GM18858 (cell line): Measurements from ENCODE around the gene RFTN1.
"Not testable (repeated sequence)": the region's sequence is repeated elsewhere in the genome, so short reads cannot be mapped to it uniquely, and the experiment has no call there.

Experiments
- ATAC-seq: cut with Tn5 transposase; IDR thresholded peaks from one replicate; pipeline ENCODE4 v1.9.1; 2021; ENCODE audit not compliant: unreplicated experiment

The RFTN1 gene

DNA sequence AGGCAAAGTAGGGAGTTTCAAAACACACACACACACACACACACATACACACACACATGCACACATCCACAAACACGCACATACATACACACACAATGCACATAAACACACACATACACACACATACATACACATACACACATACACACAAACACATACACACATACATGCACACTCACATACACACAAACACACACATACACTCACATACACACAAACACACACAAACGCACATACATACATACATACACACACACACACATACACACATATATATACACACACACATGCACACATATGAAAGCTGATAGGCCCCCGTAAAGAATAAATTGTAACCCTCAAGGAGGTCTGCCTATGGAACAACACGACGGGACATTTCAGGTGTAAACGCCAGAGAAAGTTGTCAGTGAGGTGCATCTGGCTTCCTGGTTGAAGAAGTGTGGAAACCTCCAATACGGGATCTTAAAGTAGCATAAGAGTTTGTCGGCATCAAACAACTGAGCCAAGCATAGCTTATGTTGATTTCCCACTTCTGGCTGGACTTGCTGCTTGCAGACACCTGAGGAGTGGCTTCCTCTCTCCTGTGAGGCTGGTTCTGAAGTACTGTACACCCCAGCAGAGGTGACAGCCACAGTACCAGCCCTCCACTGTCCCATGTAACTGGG is 5.8 kb downstream of the RFTN1 start:
- no peak for ATAC-seq

DNA sequence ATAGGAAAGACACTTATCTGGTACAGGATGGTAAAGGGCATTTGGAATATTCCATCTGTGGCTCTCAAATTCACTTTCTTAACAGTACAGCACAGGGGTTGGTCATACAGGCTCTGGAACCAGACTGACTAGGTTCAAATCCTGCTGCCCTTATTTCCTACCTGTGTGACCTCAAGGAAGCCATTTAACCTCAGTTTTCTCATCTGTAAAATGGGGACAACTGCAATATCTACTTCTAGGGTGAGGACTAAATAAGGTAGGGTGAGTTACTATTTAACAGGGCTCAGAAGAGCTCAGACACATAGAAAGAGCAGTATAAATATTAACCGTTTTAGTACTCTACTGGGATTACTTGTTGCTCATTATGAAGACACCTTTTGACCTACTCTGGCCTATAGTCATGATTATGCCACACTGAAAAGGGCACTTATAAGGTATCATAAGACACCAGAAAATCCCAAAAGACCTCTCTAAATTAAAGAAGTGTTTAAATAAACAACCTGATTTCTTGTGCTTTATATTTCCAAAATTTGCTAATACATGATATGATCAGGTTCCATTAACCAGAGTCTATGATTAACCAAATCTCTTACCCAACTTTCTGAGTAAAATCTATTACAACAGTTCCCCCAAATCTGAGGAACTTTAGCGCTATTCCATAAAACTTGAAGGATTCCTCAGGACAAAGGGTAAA is 6.5 kb downstream of the RFTN1 start:
- ATAC-seq, result no peak

DNA sequence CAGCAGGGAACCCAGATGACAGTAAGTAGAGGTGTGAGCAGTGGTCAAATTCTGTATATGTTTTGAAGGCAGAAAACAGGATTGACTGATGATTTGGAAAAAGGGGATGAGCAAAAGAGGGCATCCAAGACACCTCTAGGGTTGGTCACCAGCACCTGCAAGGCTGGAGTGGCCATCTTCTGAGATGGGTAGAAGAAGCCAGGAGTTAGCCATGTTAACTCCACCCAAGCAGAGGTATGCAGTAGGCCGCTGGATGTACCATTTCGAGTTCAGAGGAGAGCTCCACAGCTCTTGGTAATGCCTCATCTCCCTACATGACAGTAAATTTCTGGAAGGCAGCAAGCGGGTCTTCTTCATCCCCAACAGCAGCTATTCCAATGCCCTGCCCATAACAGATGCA is 7.0 kb downstream of the RFTN1 start:
- ATAC-seq, result no peak

DNA sequence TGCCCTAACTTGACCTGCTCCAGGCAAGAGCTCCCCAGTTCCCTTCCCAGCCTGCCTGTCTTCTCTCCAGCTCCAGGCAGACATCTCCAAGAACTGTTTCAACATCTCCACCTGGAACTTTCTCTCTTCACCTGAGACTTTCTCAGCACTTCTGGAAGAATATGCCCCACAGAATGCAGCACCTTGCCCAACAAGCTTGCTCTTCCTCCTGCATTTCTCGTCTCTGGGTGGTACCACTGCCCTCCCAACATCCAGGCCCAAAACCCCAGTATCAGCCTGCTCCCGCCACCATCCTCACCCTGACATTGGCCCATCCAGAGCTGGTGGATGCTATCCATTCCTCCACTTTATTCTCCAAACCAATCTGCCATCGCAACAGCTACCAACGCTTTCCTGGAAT is 8.8 kb downstream of the RFTN1 start:
- ATAC-seq, result no peak

DNA sequence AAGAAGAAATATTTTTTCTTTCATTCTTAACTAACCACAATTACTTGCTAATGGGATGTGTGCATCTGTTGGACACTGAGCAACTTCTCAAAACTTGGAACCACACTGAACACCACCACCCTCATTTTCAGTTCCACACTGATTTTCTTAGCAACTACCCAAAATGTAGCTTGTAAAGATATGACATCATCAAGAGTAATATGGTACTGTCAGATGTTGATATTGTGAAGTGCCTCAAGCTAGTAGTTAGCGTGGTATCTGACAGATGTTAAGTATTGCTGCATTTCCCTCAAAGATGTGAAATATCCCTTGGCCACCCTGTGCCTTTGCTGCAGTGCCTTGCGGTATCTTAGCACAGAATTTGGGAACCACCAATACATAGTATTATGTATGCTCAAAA is 9.3 kb downstream of the RFTN1 start:
- peak; percentile 84 for ATAC-seq

DNA sequence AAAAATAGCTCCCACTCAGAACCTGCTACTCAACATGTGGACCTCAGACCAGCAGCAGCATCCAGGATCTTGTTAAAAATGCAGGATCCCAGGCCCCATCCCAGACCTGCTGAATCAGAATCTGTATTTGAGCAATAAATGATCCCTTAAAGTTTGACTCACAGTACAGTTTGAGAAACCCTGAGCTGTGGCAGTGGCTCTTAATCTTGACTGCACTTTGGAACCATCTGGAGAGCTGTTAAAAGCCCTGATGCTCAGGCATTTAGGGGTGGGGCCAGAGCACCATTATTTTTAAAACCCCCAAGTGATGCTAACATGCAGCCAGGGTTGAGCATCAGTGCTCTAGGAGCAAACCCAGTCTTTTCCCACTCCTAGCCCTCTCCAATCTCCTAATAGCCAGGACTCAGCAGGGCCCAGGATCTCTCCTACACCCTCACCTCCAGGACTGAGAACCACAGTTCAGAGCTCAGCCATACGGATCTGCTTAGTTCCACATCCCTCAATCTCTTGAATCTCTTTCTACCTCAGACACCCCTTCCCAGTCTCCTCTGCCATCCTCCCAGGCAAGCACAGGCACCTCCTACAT is 10.2 kb downstream of the RFTN1 start:
- ATAC-seq, result no peak

DNA sequence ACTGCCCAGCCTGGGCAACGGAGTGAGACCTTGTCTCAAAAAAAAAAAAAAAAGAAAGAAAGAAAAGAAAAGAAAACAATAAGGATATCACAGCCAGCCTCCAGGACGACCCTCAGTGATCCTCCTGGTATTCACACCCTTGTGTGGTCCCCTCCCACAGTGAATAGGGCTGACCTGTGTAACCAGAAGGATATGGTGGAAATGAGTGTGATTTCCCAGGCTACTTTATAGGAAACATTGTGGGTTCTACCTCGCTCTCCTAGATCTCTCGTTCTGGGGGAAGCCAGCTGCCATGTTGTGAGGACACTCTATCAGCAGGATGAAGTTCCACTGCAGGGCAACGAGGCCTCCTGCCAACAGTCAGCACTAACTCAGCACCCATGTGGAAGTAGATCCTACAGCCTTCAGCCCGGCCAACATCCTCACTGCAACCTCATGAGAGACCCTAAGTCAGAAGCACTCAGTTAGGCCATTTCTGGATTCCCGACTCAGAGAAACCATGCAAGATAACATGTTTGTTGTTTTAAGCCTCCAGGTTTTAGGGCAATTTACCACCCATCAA is 11.1 kb downstream of the RFTN1 start:
- ATAC-seq, result no peak

DNA sequence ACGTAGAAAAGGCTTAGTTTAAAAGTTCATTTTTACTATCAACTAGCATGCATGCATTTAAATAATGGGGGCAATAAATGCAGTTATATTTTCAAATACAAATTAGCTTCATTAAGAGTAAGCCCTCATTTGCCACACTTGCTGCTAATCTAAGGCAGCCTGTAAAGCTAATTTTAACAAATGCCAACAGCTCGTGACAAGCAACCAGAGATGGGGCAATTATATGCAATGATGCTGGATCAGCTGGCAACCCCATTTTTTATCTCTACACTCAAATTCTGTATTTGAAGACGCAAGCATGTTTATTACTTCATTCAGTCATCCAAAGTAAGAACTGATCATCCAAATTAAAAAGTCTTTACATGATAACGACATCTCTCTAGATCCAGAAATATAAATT is 12.1 kb downstream of the RFTN1 start:
- ATAC-seq, result no peak

DNA sequence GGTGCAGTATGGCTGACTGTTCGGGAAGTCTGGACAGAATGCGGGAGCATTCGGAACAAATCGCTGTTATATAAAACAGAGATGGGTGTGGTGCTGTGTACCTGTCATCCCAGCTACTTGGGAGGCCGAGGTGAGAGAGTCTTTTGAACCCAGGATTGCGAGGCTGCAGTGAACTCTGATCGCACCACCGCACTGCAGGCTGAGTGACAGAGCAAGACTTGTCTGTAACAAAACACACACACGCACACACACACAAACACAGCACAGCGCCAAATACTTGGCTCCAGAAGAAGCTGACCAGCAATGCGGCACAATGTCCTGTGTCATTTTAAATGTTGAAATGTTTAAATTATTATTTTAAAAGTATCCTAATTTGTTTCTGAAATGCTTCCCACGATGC is 12.6 kb downstream of the RFTN1 start:
- ATAC-seq, result no peak

DNA sequence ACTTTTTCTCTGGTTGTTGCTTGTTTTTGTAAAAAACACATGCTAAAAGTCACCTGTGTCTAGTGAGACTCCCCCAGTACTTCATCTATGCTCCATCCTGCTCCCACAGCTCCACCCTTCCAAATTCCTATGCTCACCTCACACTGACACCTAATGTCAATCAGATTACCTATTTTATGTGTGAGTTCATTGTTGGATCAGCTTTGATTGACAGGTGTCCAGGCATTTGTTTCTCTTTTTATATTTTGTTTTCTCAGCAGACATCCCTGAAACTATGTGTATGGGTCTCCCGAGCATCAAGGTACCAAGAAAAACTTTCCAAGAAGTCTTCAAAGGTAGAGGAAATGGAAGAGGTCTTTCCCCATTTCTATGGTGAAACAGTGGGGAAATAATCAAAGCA is 13.4 kb downstream of the RFTN1 start:
- ATAC-seq, result no peak

DNA sequence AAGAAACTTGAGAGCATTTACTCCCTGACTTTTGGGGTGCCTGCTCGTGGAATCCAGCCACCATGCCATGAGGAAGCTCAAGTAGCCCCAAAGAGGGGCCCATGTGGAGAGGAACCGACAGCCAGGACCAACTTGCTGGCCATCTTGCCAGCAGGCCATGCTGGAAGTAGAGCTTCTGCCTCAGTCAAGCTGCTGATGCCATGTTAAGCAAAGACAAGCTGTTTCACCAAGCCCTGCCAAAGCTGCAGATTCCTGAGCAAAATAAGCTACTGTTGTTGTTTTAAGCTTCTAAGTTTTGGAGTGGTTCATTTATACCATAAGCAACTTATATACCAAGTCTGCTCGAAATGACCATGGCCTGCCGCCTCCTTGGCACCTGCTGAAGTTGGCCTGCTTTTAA is 14.1 kb downstream of the RFTN1 start:
- ATAC-seq, result no peak

DNA sequence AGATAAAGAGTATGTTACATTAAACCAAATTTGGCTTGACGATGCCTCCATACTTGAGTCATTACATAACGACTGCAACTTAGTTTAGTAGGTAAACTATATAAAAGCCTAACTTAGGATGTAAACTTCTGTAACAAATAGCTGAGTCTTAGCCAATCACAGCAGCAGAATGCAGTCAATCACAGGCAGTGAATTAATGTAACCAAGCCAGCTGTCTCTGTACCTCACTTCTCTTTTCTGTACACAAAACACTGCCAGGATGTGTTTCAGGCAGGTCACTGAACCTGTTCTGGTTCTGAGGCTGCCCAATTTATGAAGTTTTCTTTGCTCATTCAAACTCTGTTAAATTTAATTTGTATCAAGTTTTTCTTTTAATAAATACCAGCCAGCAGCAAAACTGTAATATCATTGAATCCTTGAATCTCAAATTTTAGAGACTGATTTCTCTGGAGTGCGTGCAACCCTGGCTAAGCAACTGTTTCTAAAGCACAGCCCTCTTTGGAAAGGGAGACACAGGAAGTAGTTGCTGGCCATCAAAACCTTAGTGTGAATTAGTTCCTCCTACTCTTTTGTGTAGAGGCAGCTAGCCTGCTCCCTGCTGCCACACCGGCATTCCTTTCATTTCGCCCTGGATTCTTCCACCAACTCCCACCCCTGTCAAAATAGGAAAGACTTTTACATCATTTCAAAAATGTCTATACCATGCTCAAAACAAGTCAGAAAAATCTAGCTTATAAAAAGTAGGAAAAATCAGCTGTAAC is 15.2 kb downstream of the RFTN1 start:
- ATAC-seq, result no peak

DNA sequence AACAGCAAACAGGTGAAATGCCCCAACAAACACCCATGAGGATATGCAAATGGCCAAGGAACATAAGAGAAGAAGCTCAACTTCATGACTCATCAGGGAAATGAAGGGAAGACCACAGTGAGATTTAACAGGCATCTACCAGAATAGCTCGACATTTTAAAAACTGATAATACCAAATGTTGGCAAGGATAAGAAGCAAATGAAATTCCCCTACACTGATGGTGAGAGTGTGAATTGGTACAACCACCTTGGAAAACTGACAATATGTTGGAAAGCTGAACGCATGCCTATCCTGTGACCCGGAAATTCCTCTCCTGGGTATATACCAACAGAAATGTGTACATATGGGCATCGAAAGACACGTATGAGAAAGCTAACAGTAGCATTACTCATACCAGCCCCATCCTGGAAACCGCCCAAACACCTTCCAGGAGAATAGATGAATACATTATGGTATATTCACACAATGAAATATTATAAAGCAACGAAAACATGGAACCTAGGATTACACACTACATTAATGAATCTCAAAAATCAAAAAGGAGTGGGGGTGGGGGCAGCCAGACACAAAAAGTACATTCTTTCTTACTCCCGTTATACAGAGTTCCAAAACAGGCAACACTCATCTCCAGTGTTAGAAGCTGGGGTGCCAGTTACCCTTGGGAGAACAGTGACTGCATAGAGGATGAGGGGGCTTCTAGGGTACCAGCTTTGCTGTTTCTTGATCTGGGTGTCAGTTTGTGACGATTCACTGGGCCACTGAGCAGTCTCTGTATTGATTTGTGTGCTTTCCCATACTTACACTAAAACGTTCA is 16.9 kb downstream of the RFTN1 start:
- ATAC-seq, result peak; percentile 65

DNA sequence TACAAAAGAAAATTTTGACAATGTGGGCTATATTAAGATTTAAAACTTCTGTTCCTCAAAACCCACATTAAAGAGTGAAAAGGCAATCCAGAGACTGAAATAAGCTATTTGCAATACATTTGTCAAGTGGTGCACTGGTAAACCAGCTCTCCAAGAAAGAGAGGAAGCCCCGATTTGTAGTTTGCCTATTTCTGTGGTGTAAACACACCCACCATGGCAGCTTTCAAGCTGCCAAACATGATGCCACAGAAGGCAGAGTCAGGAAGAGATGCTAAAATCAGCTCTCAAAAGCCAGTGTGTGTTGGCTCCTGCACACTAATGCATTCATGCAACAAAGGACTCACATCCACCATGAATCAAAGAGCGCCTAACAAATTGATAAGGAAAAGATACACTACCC is 17.5 kb downstream of the RFTN1 start:
- peak; percentile 26 for ATAC-seq

DNA sequence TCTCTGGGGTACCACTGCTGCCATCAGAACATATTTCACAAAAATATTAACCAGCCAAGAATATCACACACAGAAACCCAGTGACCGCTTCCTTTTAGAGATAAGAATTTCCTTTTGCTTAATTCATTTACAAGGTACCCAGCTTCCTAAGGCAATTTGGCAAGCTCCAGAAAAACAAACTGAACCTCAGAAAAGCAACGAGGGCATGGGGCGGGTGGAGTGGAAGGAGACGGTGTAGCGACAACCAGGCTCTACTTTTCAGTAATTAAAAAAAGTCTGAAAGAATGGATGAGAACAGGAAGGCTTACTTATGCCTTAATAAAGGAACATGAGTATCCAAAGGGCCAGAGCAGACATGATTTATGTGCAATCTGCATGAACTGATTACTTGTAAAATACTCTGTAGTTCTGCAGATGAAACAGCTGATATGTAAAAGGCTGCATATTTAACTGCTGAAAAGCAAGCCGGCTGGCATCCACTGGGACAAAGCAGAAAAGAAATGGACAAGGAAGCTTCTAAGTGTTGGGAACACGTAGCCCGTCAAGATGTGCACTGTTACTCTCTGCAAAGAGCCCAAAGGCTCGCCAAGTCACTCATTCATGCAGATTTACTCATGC is 18.6 kb downstream of the RFTN1 start:
- no peak for ATAC-seq

DNA sequence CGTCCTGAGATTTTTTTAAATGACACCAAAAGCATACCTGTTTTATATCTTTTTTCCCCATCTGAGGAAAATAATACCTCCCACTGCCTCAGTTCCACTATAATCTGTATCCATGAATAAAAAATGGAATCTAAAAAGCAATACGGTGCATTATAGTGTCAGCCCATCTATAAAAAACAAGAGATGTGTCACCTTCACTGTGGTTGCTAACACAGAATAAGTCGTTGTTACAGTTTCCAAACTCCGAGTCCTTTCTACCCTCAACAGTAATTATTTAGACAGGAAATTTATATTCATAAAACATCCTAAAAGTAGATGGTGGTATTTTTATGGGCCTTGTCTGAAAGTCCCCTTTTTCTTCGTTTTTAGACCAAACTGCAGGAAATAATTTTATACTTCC is 19.4 kb downstream of the RFTN1 start:
- ATAC-seq, result no peak

DNA sequence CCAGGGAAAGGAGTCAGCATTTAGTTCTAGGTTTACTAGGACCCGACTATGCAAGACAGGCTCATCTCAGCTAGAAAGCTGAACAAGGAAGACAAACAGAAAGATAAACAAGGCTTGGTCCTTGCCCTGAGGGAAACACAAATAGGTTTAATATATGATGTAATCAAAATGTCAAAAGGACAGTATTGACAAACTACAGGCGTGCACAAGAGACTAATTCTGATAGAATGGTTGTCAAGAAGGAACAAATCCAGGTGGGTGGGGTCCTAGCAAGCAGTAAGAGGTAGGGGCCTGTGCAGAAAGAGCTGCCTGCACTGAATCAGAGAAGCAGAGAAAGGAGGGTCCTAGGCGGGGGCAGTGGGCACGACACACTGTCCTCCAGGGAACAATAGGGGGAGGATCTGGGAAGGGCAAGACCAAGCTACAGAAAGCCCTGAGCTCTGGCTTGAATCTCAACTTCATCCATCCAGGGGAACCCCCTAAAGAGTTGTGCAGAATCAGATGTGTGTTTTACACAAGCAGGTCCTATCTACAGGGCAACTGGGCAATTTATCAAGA is 23.4 kb downstream of the RFTN1 start:
- no peak for ATAC-seq

DNA sequence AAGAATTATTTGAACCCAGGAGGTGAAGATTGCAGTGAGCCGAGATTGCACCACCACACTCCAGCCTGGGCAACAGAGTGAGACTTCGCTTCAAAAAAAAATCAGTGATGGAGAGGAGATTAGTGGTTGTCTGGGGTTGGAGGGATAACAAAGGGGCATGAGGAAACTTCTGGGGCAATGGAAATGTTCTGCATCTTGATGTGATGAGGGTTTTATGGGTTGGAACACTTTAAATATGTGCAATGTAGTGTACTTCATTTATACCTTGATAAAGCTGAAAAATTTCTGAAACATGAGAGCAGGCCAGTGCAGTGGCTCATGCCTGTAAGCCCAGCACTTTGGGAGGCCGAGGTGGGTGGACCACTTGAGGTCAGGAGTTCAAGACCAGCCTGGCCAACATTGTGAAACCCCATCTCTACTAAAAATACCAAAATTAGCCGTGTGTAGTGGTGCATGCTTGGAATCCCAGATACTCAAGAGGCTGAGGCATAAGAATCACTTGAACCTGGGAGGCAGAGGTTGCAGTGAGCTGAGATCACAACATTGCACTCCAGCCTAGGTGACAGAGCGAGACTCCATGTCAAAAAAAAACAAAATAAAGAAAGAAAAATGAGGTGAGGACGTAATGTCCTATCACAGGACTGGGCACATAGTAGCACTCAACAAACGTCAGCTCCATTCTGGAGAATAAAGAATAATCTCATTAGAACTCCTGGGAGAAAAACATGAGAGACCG is 24.0 kb downstream of the RFTN1 start:
- not testable (repeated sequence) for ATAC-seq

DNA sequence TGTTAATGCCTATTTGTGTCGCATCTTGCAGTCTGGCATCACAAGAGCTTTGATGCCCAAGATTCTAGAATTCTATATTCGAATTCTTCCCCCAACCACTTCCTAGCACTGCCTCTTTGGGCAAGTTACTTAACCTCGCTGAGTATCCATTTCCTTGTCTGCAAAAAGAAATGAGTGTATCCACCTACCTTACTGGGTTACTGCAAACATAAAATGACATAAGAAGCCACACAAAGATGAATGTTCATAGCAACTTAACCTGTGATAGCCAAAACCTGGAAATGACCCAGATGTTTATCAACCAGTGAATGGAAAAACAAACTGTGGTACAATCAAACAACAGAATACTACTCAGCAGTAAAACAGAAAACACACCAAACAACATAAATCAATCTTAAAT is 24.9 kb downstream of the RFTN1 start:
- no peak for ATAC-seq
